Measurements from ENCODE around the gene NFE2L2.

- TF ChIP-seq ELK1 (CRISPR knock-in tag; IDR thresholded peaks at IDR 0.05): no peak
- no peak for TF ChIP-seq ZFP36 (IDR thresholded peaks at IDR 0.05; ENCODE audit: low read depth, low read length, partially characterized antibody)
- no peak for TF ChIP-seq EGR1 (conservative IDR thresholded peaks at IDR 0.05)
- no peak for TF ChIP-seq CTCF (IDR thresholded peaks at IDR 0.05 in 2 of 3, conservative IDR thresholded peaks at IDR 0.05 in 1 of 3; ENCODE audit: insufficient read depth in 2 of 3, low read depth in 1 of 3, low read length in 3 of 3)
- no peak for TF ChIP-seq RNF219 (CRISPR knock-in tag; IDR thresholded peaks at IDR 0.05)
- TF ChIP-seq ZKSCAN1 (IDR thresholded peaks at IDR 0.05; ENCODE audit: low read depth, low read length): no peak
- TF ChIP-seq USF1 (CRISPR knock-in tag; IDR thresholded peaks at IDR 0.05): no peak
Measured at GRCh38 chr2:177183860-177184259, 80.7 kb downstream of the NFE2L2 start.

Data from K562 (cell line).